Stimulated activated naive CD8-positive, alpha-beta T cell treated with anti-CD3 and anti-CD28 coated beads, Interleukin-15, amount 100 ng/mL, for 72 hours (primary cell): ENCODE data around the gene RBFOX1.

ENCODE experiments used
- ATAC-seq: fragments of 150-1000 bp; cut with Tn5 transposase; 2 replicates; pipeline ENCODE4 v1.10.0; 2021; ENCODE audit warnings: mild to moderate bottlenecking, moderate library complexity
- DNase-seq, 2 donors: peaks; one replicate each; pipeline ENCODE4 v3.0.0; 2021 to 2022
- H3K27ac Mint-ChIP-seq, 2 donors: one replicate each; pipeline ENCODE4 v1.8.0; 2022; ENCODE audit warnings: mild to moderate bottlenecking in 2 of 2, mixed read lengths in 2 of 2, moderate library complexity in 2 of 2
- H3K27me3 Mint-ChIP-seq: one replicate; pipeline ENCODE4 v1.8.0; 2022; ENCODE audit warnings: mixed read lengths
- H3K4me1 Mint-ChIP-seq: one replicate; pipeline ENCODE4 v1.8.0; 2022; ENCODE audit warnings: mild to moderate bottlenecking, mixed read lengths
- H3K4me3 Mint-ChIP-seq, 2 donors: one replicate each; pipeline ENCODE4 v1.8.0; 2022; ENCODE audit warnings: mild to moderate bottlenecking in 2 of 2, mixed read lengths in 2 of 2, moderate library complexity in 1 of 2
- H3K9me3 Mint-ChIP-seq, 2 donors: one replicate each; pipeline ENCODE4 v1.8.0; 2022; ENCODE audit warnings: mixed read lengths in 2 of 2

RBFOX1 gene

GRCh38 chr16:7319514-7319913 is 13.1 kb upstream of the RBFOX1 start:
- ATAC-seq (no peak), DNase-seq (no peak)
- Mint-ChIP-seq H3K4me3 (no peak overlapping the region), H3K27ac (no peak overlapping the region), H3K9me3 (peaks cover 9 to 13% of the 10 kb centered on the region in 2 donors), H3K27me3 (peaks cover 3% of the 10 kb centered on the region), H3K4me1 (no peaks in the 10 kb centered on the region)

GRCh38 chr16:7321661-7322060 is 11.0 kb upstream of the RBFOX1 start:
- H3K27me3 Mint-ChIP-seq: no peaks in the 10 kb centered on the region
- DNase-seq: no peak
- H3K27ac Mint-ChIP-seq: no peak overlapping the region
- no peak overlapping the region for H3K4me3 Mint-ChIP-seq
- peaks cover 9 to 13% of the 10 kb centered on the region in 2 donors for H3K9me3 Mint-ChIP-seq
- no peak for ATAC-seq
- H3K4me1 Mint-ChIP-seq: no peaks in the 10 kb centered on the region

GRCh38 chr16:7324321-7324720 is 8.3 kb upstream of the RBFOX1 start:
- peaks cover 13% of the 10 kb centered on the region in 2 donors for H3K9me3 Mint-ChIP-seq
- H3K4me3 Mint-ChIP-seq: no peak overlapping the region
- ATAC-seq (no peak), DNase-seq (no peak)
- no peaks in the 10 kb centered on the region for H3K4me1 Mint-ChIP-seq
- no peaks in the 10 kb centered on the region for H3K27me3 Mint-ChIP-seq
- no peak overlapping the region for H3K27ac Mint-ChIP-seq

GRCh38 chr16:7325834-7326233 is 6.8 kb upstream of the RBFOX1 start:
- Mint-ChIP-seq H3K27ac (no peak overlapping the region), H3K27me3 (no peaks in the 10 kb centered on the region), H3K9me3 (peaks cover 11 to 17% of the 10 kb centered on the region in 2 donors), H3K4me1 (no peaks in the 10 kb centered on the region), H3K4me3 (no peak overlapping the region)
- ATAC-seq (no peak), DNase-seq (no peak)

- DNase-seq (no peak), ATAC-seq (no peak)
- no peaks in the 10 kb centered on the region for H3K27me3 Mint-ChIP-seq
- H3K4me3 Mint-ChIP-seq: no peak overlapping the region
- peaks cover 19 to 24% of the 10 kb centered on the region in 2 donors for H3K9me3 Mint-ChIP-seq
- H3K27ac Mint-ChIP-seq: no peak overlapping the region
- H3K4me1 Mint-ChIP-seq: no peaks in the 10 kb centered on the region
These were observed 1.9 kb upstream of the RBFOX1 start for GRCh38 chr16:7330709-7331108.

- no peak overlapping the region for H3K27ac Mint-ChIP-seq
- no peak for DNase-seq
- no peaks in the 10 kb centered on the region for H3K4me1 Mint-ChIP-seq
- no peak overlapping the region for H3K4me3 Mint-ChIP-seq
- ATAC-seq: no peak
- no peaks in the 10 kb centered on the region for H3K27me3 Mint-ChIP-seq
- H3K9me3 Mint-ChIP-seq: peaks cover 19 to 21% of the 10 kb centered on the region in 2 donors
These were observed 648 bp upstream of the RBFOX1 start for GRCh38 chr16:7331997-7332396.

- Mint-ChIP-seq H3K4me1 (no peaks in the 10 kb centered on the region), H3K4me3 (no peak overlapping the region), H3K27me3 (no peaks in the 10 kb centered on the region), H3K27ac (no peak overlapping the region), H3K9me3 (peaks cover 12 to 19% of the 10 kb centered on the region in 2 donors)
- no peak for DNase-seq
- no peak for ATAC-seq
These were observed 608 bp downstream of the RBFOX1 start for GRCh38 chr16:7333180-7333725.

GRCh38 chr16:7334801-7335560 is 2.3 kb downstream of the RBFOX1 start:
- no peak for DNase-seq
- no peak overlapping the region for H3K27ac Mint-ChIP-seq
- H3K9me3 Mint-ChIP-seq: peaks cover 8 to 19% of the 10 kb centered on the region in 2 donors
- no peaks in the 10 kb centered on the region for H3K4me1 Mint-ChIP-seq
- ATAC-seq: no peak
- no peak overlapping the region for H3K4me3 Mint-ChIP-seq
- no peaks in the 10 kb centered on the region for H3K27me3 Mint-ChIP-seq

GRCh38 chr16:7335991-7336634 is 3.5 kb downstream of the RBFOX1 start:
- H3K9me3 Mint-ChIP-seq: peaks cover 8 to 12% of the 10 kb centered on the region in 2 donors
- no peak overlapping the region for H3K27ac Mint-ChIP-seq
- H3K4me3 Mint-ChIP-seq: no peak overlapping the region
- ATAC-seq (no peak), DNase-seq (no peak)
- H3K4me1 Mint-ChIP-seq: no peaks in the 10 kb centered on the region
- no peaks in the 10 kb centered on the region for H3K27me3 Mint-ChIP-seq

- Mint-ChIP-seq H3K4me3 (no peak overlapping the region), H3K4me1 (no peaks in the 10 kb centered on the region), H3K9me3 (peaks cover 8 to 12% of the 10 kb centered on the region in 2 donors), H3K27ac (no peak overlapping the region), H3K27me3 (no peaks in the 10 kb centered on the region)
- ATAC-seq (no peak), DNase-seq (no peak)
These were observed 4.1 kb downstream of the RBFOX1 start for GRCh38 chr16:7336742-7337141.

GRCh38 chr16:7338826-7339225 is 6.2 kb downstream of the RBFOX1 start:
- ATAC-seq (no peak), DNase-seq (no peak)
- Mint-ChIP-seq H3K9me3 (peaks cover 0 to 9% of the 10 kb centered on the region in 2 donors), H3K4me3 (no peak overlapping the region), H3K4me1 (no peaks in the 10 kb centered on the region), H3K27ac (no peak overlapping the region), H3K27me3 (no peaks in the 10 kb centered on the region)

- Mint-ChIP-seq H3K4me1 (no peaks in the 10 kb centered on the region), H3K27me3 (no peaks in the 10 kb centered on the region), H3K4me3 (no peak overlapping the region), H3K9me3 (peaks cover 0 to 9% of the 10 kb centered on the region in 2 donors), H3K27ac (no peak overlapping the region)
- no peak for ATAC-seq
- DNase-seq: no peak
These were observed 7.1 kb downstream of the RBFOX1 start for GRCh38 chr16:7339700-7340099.

- H3K4me1 Mint-ChIP-seq: no peaks in the 10 kb centered on the region
- peaks cover 0 to 10% of the 10 kb centered on the region in 2 donors for H3K9me3 Mint-ChIP-seq
- no peak overlapping the region for H3K4me3 Mint-ChIP-seq
- H3K27ac Mint-ChIP-seq: no peak overlapping the region
- no peaks in the 10 kb centered on the region for H3K27me3 Mint-ChIP-seq
- DNase-seq (no peak), ATAC-seq (no peak)
These were observed 8.3 kb downstream of the RBFOX1 start for GRCh38 chr16:7340938-7341337.

GRCh38 chr16:7342598-7342997 is 10.0 kb downstream of the RBFOX1 start:
- Mint-ChIP-seq H3K4me3 (no peak overlapping the region), H3K27ac (no peak overlapping the region), H3K9me3 (peaks cover 0 to 24% of the 10 kb centered on the region in 2 donors), H3K27me3 (no peaks in the 10 kb centered on the region), H3K4me1 (no peaks in the 10 kb centered on the region)
- no peak for ATAC-seq
- DNase-seq: no peak

- Mint-ChIP-seq H3K4me1 (no peaks in the 10 kb centered on the region), H3K9me3 (peaks cover 0 to 24% of the 10 kb centered on the region in 2 donors), H3K27ac (no peak overlapping the region), H3K4me3 (no peak overlapping the region), H3K27me3 (no peaks in the 10 kb centered on the region)
- ATAC-seq (no peak), DNase-seq (no peak)
These were observed 10.6 kb downstream of the RBFOX1 start for GRCh38 chr16:7343243-7343642.
